Measurements from ENCODE around the gene AMACR.

The AMACR gene

DNA sequence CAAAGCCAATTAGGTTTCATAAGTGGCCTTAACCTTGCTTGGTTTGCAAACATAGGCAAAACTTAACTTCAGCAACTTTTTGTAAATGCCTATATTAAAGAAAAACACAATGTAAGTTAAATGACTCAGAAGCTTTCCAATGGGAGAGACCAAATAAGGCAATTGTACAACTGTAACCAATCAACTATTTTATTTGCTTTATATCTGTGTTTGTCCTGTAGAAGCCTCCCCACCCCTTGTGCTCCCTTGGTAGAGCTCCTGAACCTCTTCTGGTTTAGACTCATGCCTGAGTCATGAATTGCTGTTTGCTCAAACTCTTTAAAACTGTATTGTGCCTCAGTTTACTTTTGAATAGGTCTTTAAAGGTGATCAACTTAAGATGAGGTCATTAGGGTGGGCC lies 38.1 kb upstream of the AMACR start:
- no peak overlapping the region for H3K9ac ChIP-seq (ENCODE audit: low read length)
- no peak overlapping the region for H2BK15ac ChIP-seq (replicated peaks; ENCODE audit: low read depth)
- H2AK5ac ChIP-seq (ENCODE audit: low read length) = no peak overlapping the region
- no peak overlapping the region for H3K56ac ChIP-seq (ENCODE audit: low read length)
- DNase-seq = no peak
- no peaks in the 10 kb centered on the region for H3K36me3 ChIP-seq (ENCODE audit: control insufficient read depth, insufficient read depth, low read length)
- H3K79me2 ChIP-seq (ENCODE audit: control insufficient read depth, insufficient read depth, low read length) = no peaks in the 10 kb centered on the region
- H3K79me1 ChIP-seq (ENCODE audit: low read length) = no peaks in the 10 kb centered on the region
- H3K27me3 ChIP-seq (ENCODE audit: insufficient read depth, low read length, poor library complexity) = no peaks in the 10 kb centered on the region
- H3K4me3 ChIP-seq (ENCODE audit: low read length) = no peak overlapping the region
- no peak overlapping the region for H3K27ac ChIP-seq (ENCODE audit: low read depth, low read length)
- no peak overlapping the region for H4K8ac ChIP-seq (ENCODE audit: low read depth, low read length)
- no peak overlapping the region for H2BK120ac ChIP-seq (ENCODE audit: low read depth, low read length)
- no peak overlapping the region for H4K5ac ChIP-seq (ENCODE audit: low read length)
- H3K4me2 ChIP-seq (ENCODE audit: low read length) = no peak overlapping the region
- no peak overlapping the region for H3K18ac ChIP-seq (ENCODE audit: low read length)
- H3K4me1 ChIP-seq (ENCODE audit: control insufficient read depth, low read depth, low read length) = no peaks in the 10 kb centered on the region
- no peak overlapping the region for H3K23ac ChIP-seq (ENCODE audit: low read length)
- no peak overlapping the region for H3K4ac ChIP-seq (ENCODE audit: low read depth, low read length)
- no peak overlapping the region for H2BK5ac ChIP-seq (ENCODE audit: low read length)

DNA sequence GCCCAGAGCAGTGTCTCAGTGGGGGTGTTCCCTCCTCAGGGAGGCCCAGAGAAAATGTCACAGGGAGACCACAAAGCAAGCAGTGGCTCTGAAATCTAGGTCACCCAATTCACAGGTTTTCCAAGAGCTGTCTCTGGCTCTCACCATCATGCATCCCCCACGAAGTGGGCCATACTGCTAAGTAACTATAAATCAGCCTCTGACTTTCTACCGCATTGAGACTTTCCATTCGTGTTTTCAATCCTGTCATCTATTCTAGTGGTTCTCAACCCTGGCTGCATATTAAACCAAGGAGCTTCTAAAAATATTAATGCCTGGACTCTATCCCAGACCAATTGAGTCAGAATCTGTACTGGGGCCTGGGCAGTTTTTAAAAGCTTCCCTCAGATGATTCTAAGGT lies 37.2 kb upstream of the AMACR start:
- Histone ChIP-seq H3K4ac (ENCODE audit: low read depth, low read length) (no peak overlapping the region), H3K27me3 (ENCODE audit: insufficient read depth, low read length, poor library complexity) (no peaks in the 10 kb centered on the region), H3K4me2 (ENCODE audit: low read length) (no peak overlapping the region), H2BK15ac (replicated peaks; ENCODE audit: low read depth) (no peak overlapping the region), H3K18ac (ENCODE audit: low read length) (no peak overlapping the region), H3K9ac (ENCODE audit: low read length) (no peak overlapping the region), H4K5ac (ENCODE audit: low read length) (no peak overlapping the region), H3K23ac (ENCODE audit: low read length) (no peak overlapping the region), H2AK5ac (ENCODE audit: low read length) (no peak overlapping the region), H3K79me2 (ENCODE audit: control insufficient read depth, insufficient read depth, low read length) (no peaks in the 10 kb centered on the region), H2BK120ac (ENCODE audit: low read depth, low read length) (no peak overlapping the region), H3K4me3 (ENCODE audit: low read length) (no peak overlapping the region), H3K79me1 (ENCODE audit: low read length) (no peaks in the 10 kb centered on the region), H3K56ac (ENCODE audit: low read length) (no peak overlapping the region), H4K8ac (ENCODE audit: low read depth, low read length) (no peak overlapping the region), H3K4me1 (ENCODE audit: control insufficient read depth, low read depth, low read length) (no peaks in the 10 kb centered on the region), H3K27ac (ENCODE audit: low read depth, low read length) (no peak overlapping the region), H3K36me3 (ENCODE audit: control insufficient read depth, insufficient read depth, low read length) (no peaks in the 10 kb centered on the region), H2BK5ac (ENCODE audit: low read length) (no peak overlapping the region)
- no CpG with 5 or more reads among the region's 3 CpGs for WGBS (ENCODE audit: extremely low coverage, insufficient coverage, low lambda C conversion rate)
- DNase-seq = no peak

- Histone ChIP-seq H4K5ac (ENCODE audit: low read length) (no peak within 1 kb of the TSS), H3K79me1 (ENCODE audit: low read length) (no peaks in the 10 kb centered on the region), H3K9ac (ENCODE audit: low read length) (no peak within 1 kb of the TSS), H3K4me2 (ENCODE audit: low read length) (no peak within 1 kb of the TSS), H3K36me3 (ENCODE audit: control insufficient read depth, insufficient read depth, low read length) (no peaks in the 10 kb centered on the region), H3K4me3 (ENCODE audit: low read length) (no peak within 1 kb of the TSS), H3K27me3 (ENCODE audit: insufficient read depth, low read length, poor library complexity) (no peaks in the 10 kb centered on the region), H2AK5ac (ENCODE audit: low read length) (no peak within 1 kb of the TSS), H3K23ac (ENCODE audit: low read length) (no peak within 1 kb of the TSS), H3K4ac (ENCODE audit: low read depth, low read length) (no peak within 1 kb of the TSS), H2BK15ac (replicated peaks; ENCODE audit: low read depth) (no peak within 1 kb of the TSS), H3K27ac (ENCODE audit: low read depth, low read length) (no peak within 1 kb of the TSS), H2BK5ac (ENCODE audit: low read length) (no peak within 1 kb of the TSS), H3K18ac (ENCODE audit: low read length) (no peak within 1 kb of the TSS), H3K56ac (ENCODE audit: low read length) (no peak within 1 kb of the TSS), H2BK120ac (ENCODE audit: low read depth, low read length) (no peak within 1 kb of the TSS), H4K8ac (ENCODE audit: low read depth, low read length) (no peak within 1 kb of the TSS), H3K79me2 (ENCODE audit: control insufficient read depth, insufficient read depth, low read length) (no peaks in the 10 kb centered on the region), H3K4me1 (ENCODE audit: control insufficient read depth, low read depth, low read length) (no peaks in the 10 kb centered on the region)
- no CpG with 5 or more reads among the region's 10 CpGs for WGBS (ENCODE audit: extremely low coverage, insufficient coverage, low lambda C conversion rate)
- DNase-seq = no peak
These were observed 35.4 kb upstream of the AMACR start, which contains the start of gene C1QTNF3 for GRCh38 chr5:34043099-34043876. TSS of gene C1QTNF3 (minus strand) at chr5:34043213. CDS start at chr5:34043125, 88 bp downstream.

DNA sequence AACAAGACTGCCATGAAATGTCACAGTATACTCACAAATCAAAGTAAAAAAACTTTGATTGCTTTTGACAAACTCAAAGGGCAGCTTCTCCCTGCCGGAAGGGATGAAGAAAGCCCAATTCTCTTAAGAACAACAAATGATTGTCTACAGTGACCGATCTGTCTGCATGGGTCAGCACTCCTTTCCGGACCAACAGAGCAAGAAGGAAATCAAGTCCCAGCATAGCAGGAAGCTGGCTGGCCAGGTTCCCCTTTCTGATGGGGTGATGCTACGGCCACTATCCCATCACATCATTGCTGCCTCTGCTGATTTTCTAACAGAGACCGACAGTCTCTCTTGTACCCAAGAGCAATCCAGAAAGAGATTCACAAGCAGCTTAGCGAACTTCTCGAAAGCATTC lies 34.5 kb upstream of the AMACR start:
- Histone ChIP-seq H3K9ac (ENCODE audit: low read length) (no peak overlapping the region), H2BK15ac (replicated peaks; ENCODE audit: low read depth) (no peak overlapping the region), H3K79me2 (ENCODE audit: control insufficient read depth, insufficient read depth, low read length) (no peaks in the 10 kb centered on the region), H3K4me1 (ENCODE audit: control insufficient read depth, low read depth, low read length) (no peaks in the 10 kb centered on the region), H3K27me3 (ENCODE audit: insufficient read depth, low read length, poor library complexity) (no peaks in the 10 kb centered on the region), H2AK5ac (ENCODE audit: low read length) (no peak overlapping the region), H3K4me2 (ENCODE audit: low read length) (no peak overlapping the region), H2BK120ac (ENCODE audit: low read depth, low read length) (no peak overlapping the region), H3K18ac (ENCODE audit: low read length) (no peak overlapping the region), H3K4ac (ENCODE audit: low read depth, low read length) (no peak overlapping the region), H4K8ac (ENCODE audit: low read depth, low read length) (no peak overlapping the region), H4K5ac (ENCODE audit: low read length) (no peak overlapping the region), H3K4me3 (ENCODE audit: low read length) (no peak overlapping the region), H3K27ac (ENCODE audit: low read depth, low read length) (no peak overlapping the region), H3K56ac (ENCODE audit: low read length) (no peak overlapping the region), H3K36me3 (ENCODE audit: control insufficient read depth, insufficient read depth, low read length) (no peaks in the 10 kb centered on the region), H2BK5ac (ENCODE audit: low read length) (no peak overlapping the region), H3K79me1 (ENCODE audit: low read length) (no peaks in the 10 kb centered on the region), H3K23ac (ENCODE audit: low read length) (no peak overlapping the region)
- no peak for DNase-seq
- WGBS (ENCODE audit: extremely low coverage, insufficient coverage, low lambda C conversion rate) = no CpG with 5 or more reads among the region's 7 CpGs

- no peak overlapping the region for H3K9ac ChIP-seq (ENCODE audit: low read length)
- no peak overlapping the region for H3K23ac ChIP-seq (ENCODE audit: low read length)
- WGBS (ENCODE audit: extremely low coverage, insufficient coverage, low lambda C conversion rate) = no CpG with 5 or more reads among the region's 1 CpG
- H3K4me2 ChIP-seq (ENCODE audit: low read length) = no peak overlapping the region
- DNase-seq = no peak
- no peaks in the 10 kb centered on the region for H3K79me2 ChIP-seq (ENCODE audit: control insufficient read depth, insufficient read depth, low read length)
- no peak overlapping the region for H3K56ac ChIP-seq (ENCODE audit: low read length)
- no peak overlapping the region for H3K4ac ChIP-seq (ENCODE audit: low read depth, low read length)
- H2AK5ac ChIP-seq (ENCODE audit: low read length) = no peak overlapping the region
- H2BK120ac ChIP-seq (ENCODE audit: low read depth, low read length) = no peak overlapping the region
- H3K36me3 ChIP-seq (ENCODE audit: control insufficient read depth, insufficient read depth, low read length) = no peaks in the 10 kb centered on the region
- no peak overlapping the region for H2BK5ac ChIP-seq (ENCODE audit: low read length)
- H3K79me1 ChIP-seq (ENCODE audit: low read length) = no peaks in the 10 kb centered on the region
- H3K27ac ChIP-seq (ENCODE audit: low read depth, low read length) = no peak overlapping the region
- no peak overlapping the region for H4K5ac ChIP-seq (ENCODE audit: low read length)
- H3K18ac ChIP-seq (ENCODE audit: low read length) = no peak overlapping the region
- no peak overlapping the region for H4K8ac ChIP-seq (ENCODE audit: low read depth, low read length)
- no peak overlapping the region for H3K4me3 ChIP-seq (ENCODE audit: low read length)
- H3K4me1 ChIP-seq (ENCODE audit: control insufficient read depth, low read depth, low read length) = no peaks in the 10 kb centered on the region
- H3K27me3 ChIP-seq (ENCODE audit: insufficient read depth, low read length, poor library complexity) = no peaks in the 10 kb centered on the region
- H2BK15ac ChIP-seq (replicated peaks; ENCODE audit: low read depth) = no peak overlapping the region
These were observed 33.6 kb upstream of the AMACR start for GRCh38 chr5:34041247-34041972.
